ENCODE data around the gene CLTC.

The CLTC gene

DNA sequence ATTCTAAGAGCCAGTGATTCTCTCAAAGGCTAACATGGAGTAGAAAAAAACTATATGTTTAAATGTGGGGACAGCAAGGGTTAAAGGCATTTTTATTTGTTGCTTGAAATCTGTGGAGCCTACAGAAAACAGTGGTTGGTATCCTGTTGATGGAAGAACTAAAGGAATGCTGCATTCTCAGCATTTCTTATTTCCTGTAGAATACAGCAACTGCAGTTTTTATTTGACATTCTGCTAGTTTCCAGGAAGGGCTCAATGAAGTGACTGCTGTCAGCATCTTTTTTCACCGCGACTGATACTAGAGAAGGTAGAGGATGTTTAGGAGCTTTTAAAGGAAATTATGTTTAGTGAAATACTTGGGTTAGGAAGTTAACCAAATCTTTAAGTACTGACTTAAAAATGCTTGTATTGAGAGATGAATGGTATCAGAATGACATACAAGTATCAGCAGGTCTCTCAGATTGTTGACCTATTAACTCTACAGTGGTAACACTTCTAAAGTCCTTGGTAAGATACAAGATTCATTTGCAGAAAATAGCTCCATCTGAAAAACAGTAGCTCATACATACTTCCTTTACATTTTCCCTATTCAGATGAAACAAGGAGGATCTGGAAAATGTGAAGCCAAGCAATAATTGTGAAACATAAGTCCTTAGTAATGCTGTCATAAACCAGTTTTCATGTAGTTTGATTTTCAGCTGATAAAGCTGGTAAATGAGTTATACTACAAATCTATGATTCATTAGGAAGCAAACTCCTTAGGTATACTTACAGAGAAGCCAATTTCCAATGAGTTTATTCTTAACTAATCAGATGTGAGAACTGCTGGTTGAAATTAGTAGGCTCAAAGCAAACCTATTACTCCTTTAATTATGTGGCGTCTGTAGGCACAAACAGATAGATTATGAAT is 15.2 kb downstream of the CLTC start:
- FAIRE-seq = no peak

DNA sequence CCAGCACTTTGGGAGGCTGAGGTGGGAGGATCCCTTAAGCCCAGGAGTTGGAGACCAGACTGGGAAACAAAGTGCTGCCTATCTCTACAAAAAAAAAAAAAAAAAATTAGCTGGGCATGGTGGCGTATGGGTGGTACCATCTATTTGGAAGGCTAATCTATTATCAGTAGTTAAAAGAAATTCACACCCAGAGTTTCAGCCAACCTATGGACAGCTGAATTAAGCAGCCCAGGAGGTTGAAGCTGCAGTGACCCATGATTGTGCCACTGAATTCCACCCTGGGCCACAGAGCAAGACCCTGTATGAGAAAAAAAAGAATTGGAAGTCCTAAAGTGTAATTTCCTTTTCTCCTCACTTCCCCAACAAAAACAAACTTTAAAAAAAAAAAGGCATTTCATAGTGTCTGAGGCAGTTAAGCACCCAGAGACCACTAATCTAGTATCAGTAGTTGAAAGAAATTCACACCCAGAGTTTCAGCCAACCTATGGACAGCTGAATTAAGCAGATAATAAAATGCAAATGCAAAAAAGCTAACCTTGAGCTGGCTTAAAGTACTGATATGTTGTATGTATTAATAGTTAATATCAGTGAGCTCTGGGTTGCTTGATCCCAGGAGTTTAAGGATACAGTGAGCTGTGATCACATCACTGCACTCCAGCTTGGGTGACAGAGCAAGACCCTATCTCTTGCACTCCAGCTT is 18.1 kb downstream of the CLTC start:
- no peak for FAIRE-seq

DNA sequence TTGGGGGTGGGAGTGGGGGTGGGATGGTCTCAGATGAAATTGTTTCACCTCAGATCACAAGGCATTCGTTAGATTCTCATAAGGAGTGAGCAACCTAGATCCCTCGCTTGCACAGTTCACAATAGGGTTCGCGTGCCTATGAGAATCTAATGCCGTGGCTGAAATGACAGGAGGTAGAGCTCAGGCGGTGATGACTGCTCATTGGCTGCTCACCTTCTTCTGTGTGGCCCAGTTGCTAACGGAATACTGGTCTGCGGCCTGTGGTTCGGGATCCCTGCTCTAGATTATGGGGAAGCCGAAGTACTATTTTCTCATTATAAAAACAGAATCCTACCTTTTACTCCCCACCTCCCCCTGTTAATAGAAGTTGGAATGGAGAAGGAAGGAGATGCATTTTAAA is 18.9 kb downstream of the CLTC start:
- no peak for FAIRE-seq

DNA sequence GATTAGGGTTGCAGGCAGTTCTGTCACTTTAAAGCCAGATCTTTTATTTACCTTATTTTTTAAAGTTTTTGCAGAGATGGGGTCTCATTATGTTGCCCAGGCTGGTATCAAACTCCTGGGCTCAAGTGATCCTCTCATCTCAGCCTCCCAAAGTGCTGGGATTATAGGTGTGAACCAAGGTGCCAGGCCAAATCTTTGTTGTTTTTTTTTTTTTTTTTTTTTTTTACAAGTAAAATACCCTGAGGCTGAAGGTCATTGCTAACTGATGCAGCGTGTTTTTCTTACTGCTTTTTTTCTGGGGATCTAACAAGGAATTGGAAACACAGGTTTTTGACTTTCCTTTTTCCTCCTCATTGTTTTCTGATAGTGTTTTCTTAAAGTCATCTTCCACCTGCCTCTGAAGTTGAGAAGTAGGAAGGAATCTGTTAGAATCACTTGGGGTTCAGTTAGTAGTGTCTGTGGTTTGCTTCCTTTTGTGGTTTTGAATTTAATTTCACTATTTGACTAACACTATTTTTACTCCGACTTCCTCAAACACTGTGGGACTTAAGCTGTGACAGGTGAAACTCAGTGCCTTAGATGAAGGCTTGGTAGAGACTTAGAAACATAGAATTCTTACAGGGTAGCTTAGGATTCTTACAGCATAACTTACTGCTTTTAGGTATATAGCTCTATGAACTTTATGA is 22.2 kb downstream of the CLTC start:
- FAIRE-seq = no peak

DNA sequence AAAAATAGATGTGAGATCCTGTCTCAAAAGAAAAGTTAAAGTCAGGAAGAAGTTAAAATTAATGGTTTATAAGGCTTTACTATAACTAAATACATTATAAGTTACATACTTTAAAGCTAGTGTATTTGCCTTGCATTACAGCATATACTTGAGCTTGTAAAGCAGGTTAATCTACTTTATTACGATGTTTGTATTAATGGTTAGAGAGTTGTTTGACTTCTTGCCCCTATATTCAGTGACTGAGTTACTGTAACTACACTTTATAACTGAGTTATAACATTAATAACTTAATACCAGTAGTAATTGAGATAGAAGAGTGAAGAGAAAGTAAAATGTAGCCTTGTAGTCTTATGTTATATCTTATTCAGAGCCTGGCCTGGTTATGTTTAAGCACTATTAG is 22.9 kb downstream of the CLTC start:
- FAIRE-seq = no peak

- no peak for FAIRE-seq
Observed at GRCh38 chr17:59643159-59644140, 23.8 kb downstream of the CLTC start.

- no peak for FAIRE-seq
Observed at GRCh38 chr17:59647288-59647687, 27.6 kb downstream of the CLTC start.

DNA sequence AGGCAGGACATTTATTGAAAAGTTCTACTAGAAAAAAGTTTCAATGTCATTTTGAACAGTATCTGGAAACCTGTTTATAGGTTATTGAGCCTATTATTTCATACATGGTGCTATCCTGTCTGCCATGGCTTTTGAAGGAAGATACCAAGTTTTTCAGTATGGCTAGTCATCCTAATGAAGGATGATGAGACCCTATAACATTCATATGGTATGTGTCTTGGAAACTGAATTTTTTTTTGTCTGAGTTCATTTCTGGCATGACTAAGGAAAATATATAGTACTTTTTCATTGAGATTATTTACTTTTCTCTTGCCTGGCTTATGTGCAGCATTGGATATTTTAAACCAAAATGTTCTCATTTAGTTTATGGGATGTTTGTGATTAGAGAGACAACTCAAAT is 30.2 kb downstream of the CLTC start:
- no peak for FAIRE-seq

DNA sequence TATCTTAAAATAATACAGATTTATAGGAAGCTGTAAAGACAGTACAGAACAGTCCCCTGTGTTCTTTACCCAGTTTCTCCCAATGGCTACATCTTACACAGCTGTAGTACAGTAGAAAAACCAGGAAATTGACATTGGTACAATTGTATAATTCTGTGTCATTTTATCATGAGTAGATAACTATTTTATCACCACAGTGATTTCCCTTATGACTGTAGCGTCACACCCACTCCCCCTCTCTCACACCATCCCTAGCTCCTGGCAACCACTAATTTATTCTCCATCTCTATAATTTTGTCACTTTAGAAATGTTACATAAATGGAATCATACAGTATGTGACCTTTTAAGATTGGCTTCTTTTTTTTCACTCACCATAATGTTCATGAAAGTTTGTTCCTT is 30.9 kb downstream of the CLTC start:
- no peak for FAIRE-seq

GRCh38 chr17:59651346-59651745 is 31.7 kb downstream of the CLTC start:
- FAIRE-seq = no peak

- FAIRE-seq = no peak
Observed at GRCh38 chr17:59652119-59652518, 32.4 kb downstream of the CLTC start.

GRCh38 chr17:59656624-59657023 is 36.9 kb downstream of the CLTC start:
- FAIRE-seq = peak; percentile 13

DNA sequence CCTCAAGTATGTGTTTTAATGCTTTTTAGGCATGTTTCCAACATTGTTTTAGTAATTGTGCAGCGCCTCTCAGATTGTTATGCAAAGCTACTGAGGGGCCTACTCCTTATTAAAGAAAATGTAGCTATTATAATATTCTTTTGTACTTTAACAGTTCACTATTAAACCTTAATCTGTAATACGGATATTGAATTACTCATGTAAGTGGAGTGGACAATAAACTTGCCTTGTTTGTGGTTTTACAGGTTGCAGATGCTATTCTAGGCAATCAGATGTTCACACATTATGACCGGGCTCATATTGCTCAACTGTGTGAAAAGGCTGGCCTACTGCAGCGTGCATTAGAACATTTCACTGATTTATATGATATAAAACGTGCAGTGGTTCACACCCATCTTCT is 46.5 kb downstream of the CLTC start:
- no peak for FAIRE-seq

GRCh38 chr17:59668816-59669215 is 49.1 kb downstream of the CLTC start:
- peak; percentile 17 for FAIRE-seq

- FAIRE-seq = peak; percentile 60
Observed at GRCh38 chr17:59669411-59669810, 49.7 kb downstream of the CLTC start.

DNA sequence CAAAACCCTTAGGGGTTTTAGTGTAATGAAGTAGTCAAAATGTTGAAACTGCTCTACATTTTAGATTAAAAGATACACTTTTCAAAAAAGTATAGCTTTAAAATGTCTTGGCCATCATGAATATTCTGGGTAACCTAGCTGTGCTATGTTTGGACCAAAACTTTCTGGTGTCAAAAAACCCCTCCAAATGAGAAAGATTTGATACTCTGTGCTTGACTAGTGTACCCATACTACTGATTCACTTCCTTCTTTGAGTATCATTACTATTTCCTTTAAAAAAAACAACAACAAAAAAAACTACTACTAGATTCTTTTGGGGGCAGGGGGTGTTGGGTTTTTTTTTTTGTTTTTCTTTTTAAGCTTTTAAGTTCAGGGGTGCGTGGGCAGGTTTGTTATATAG is 50.2 kb downstream of the CLTC start:
- FAIRE-seq = no peak

DNA sequence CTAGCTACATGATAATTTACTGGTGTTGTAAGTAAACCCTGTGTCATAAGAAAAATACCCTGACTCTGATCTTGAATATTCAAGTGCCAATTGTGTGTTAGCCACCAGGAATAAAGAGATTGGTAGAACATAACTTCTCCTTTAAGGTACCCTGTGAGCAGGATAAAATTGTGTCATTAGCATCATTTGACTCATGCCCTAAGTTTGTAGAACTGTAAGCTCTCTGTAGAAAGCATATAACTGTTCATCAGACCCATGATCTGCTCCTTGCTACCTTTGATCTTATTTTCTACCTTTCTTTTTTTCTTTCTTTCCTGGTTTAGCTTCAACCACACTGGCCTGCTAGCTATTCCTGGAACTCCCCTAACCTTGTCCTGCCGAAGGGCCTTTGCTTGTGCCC is 51.7 kb downstream of the CLTC start:
- FAIRE-seq = no peak

- no peak for FAIRE-seq
Observed at GRCh38 chr17:59675231-59675630, 55.5 kb downstream of the CLTC start.

DNA sequence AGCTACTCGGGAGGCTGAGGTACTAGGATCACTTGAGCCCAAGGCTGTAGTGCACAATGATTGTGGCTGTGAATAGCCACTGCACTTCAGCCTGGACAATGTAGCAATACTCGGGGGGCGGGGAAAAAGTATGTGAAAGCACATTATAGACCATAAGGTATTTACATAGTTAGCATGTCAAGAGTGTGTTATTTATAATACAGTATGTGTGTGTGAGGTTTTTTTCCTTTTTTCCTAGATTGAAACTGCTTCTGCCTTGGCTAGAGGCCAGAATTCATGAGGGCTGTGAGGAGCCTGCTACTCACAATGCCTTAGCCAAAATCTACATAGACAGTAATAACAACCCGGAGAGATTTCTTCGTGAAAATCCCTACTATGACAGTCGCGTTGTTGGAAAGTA is 57.0 kb downstream of the CLTC start:
- FAIRE-seq = no peak

- FAIRE-seq = no peak
Observed at GRCh38 chr17:59678918-59679317, 59.2 kb downstream of the CLTC start.

- FAIRE-seq = no peak
Observed at GRCh38 chr17:59680314-59680713, 60.6 kb downstream of the CLTC start.

DNA sequence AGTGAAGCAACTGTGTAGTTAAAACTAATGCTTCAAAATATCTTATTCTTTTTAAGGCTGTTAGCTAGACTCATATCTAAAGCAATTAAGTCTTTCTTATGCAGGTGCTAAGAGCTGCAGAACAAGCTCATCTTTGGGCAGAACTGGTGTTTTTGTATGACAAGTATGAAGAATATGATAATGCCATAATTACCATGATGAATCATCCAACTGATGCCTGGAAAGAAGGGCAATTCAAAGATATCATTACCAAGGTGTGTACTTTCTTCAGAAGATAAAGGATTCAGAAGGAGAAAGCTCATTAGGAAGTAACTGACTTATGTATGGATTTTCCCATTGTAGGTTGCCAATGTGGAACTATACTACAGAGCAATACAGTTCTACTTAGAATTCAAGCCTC is 63.6 kb downstream of the CLTC start:
- no peak for FAIRE-seq

- FAIRE-seq = no peak
Observed at GRCh38 chr17:59684967-59685366, 65.3 kb downstream of the CLTC start.
